Stimulated activated CD4-positive, alpha-beta T cell treated with anti-CD3 and anti-CD28 coated beads, Interleukin-1b, Interleukin-23, amount 100 ng/mL, for 1 hour (primary cell): ENCODE measurements around the gene TUBB2B.
"Not testable (repeated sequence)": the region's sequence is repeated elsewhere in the genome, so short reads cannot be mapped to it uniquely, and the experiment has no call there.

Source experiments
- DNase-seq, 2 donors: peaks; one replicate each; pipeline ENCODE4 v3.0.0-alpha.2; 2020; ENCODE audit warnings: low read depth in 2 of 2

TUBB2B gene

GRCh38 chr6:3258201-3258600 lies 30.7 kb upstream of the TUBB2B start:
- DNase-seq = no peak

GRCh38 chr6:3253597-3253961 lies 26.1 kb upstream of the TUBB2B start:
- no peak for DNase-seq

- no peak for DNase-seq
Measured at GRCh38 chr6:3252861-3253596, 25.6 kb upstream of the TUBB2B start.

- DNase-seq = no peak
Measured at GRCh38 chr6:3252369-3252768, 24.9 kb upstream of the TUBB2B start.

- DNase-seq = peak; percentile 55 to 76
Measured at GRCh38 chr6:3251462-3252314, 24.2 kb upstream of the TUBB2B start.

- no peak for DNase-seq
Measured at GRCh38 chr6:3250231-3250675, 22.8 kb upstream of the TUBB2B start.

- DNase-seq = no peak
Measured at GRCh38 chr6:3249821-3250220, 22.4 kb upstream of the TUBB2B start.

- no peak for DNase-seq
Measured at GRCh38 chr6:3247255-3248146, 20.0 kb upstream of the TUBB2B start.

GRCh38 chr6:3245216-3245615 lies 17.8 kb upstream of the TUBB2B start:
- no peak for DNase-seq

GRCh38 chr6:3244832-3245161 lies 17.3 kb upstream of the TUBB2B start:
- DNase-seq = not testable (repeated sequence)

GRCh38 chr6:3244003-3244831 lies 16.8 kb upstream of the TUBB2B start:
- DNase-seq = no peak

GRCh38 chr6:3242768-3243167 lies 15.3 kb upstream of the TUBB2B start:
- no peak for DNase-seq

- DNase-seq = not testable (repeated sequence)
Measured at GRCh38 chr6:3241745-3242144, 14.3 kb upstream of the TUBB2B start.

- DNase-seq = no peak
Measured at GRCh38 chr6:3240595-3240994, 13.1 kb upstream of the TUBB2B start.

- DNase-seq = no peak
Measured at GRCh38 chr6:3239110-3239830, 11.8 kb upstream of the TUBB2B start.

- DNase-seq = no peak
Measured at GRCh38 chr6:3237761-3238662, 10.6 kb upstream of the TUBB2B start.

GRCh38 chr6:3236005-3236404 lies 8.6 kb upstream of the TUBB2B start:
- no peak for DNase-seq

GRCh38 chr6:3235486-3235885 lies 8.0 kb upstream of the TUBB2B start:
- no peak for DNase-seq

- no peak for DNase-seq
Measured at GRCh38 chr6:3233904-3234303, 6.5 kb upstream of the TUBB2B start.

- no peak for DNase-seq
Measured at GRCh38 chr6:3233321-3233720, 5.9 kb upstream of the TUBB2B start.
